HG03066 (cell line): Measurements from ENCODE around the gene TAL1.
"Not testable (repeated sequence)": the region's sequence is repeated elsewhere in the genome, so short reads cannot be mapped to it uniquely, and the experiment has no call there.

Experiments
- ATAC-seq: cut with Tn5 transposase; IDR thresholded peaks from one replicate; pipeline ENCODE4 v1.9.1; 2021; ENCODE audit warnings: low read depth; ENCODE audit not compliant: unreplicated experiment

Gene TAL1

DNA sequence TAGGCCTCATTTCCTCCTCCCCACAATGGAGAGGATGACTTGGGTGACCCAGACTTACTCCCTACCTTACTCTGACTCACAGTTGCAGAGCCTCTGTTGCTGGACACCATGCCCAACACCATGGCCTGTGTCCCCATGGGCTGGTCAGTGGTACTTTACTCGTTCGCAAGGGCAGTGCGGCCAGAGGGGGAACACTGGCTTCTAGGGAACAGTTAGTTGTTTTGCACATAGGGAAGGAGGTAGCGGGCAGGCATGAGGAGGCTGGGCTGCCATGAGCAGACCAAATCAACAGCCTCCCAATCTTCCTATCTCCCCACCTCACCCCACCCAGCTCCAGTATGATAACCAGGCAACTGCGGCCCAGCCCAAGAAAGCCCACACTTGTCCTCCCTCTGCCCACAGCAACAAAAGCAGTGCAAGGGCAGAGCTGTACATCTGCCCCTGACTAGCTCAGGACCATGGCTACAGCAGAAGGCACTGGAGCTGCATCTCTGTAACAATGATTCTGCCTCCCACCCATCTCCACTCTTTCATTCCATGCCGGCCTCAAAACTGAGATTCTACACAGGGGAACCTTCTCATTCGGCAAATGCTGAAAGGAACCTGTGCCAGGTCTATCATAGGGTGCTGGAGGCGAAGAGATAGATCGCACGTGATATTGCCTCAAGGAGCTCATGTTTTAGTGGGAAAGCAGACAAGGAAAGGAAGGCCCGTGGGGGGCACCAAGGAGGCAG lies 18.6 kb downstream of the TAL1 start:
- ATAC-seq: no peak

DNA sequence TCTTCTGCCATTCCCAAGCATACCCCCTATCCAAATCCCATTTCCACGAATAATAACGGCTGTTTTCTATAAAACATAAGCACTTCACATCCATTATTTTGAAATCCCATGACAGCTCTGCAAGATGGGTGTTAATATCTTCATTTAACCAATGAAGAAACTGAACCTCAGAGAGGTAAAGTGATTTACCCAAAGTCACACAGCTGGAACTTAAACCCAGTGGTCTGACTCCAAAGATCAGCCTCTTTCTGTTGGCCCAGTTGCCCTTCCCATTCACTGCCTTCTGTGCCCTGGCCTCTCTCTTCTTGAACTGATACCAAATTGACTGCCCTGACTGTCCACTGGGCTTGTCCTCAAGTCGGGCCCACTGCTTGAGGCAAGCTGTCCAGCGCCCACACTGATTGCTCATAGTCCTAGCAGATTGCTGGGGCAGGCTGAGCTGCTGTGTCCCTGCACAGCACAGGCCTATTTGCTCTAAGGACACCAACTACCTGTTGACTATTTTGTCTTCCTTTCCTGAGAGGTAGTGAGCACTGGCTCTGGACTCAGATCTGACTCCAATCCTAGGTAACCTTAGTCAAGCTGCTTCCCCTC lies 19.3 kb downstream of the TAL1 start:
- no peak for ATAC-seq

GRCh38 chr1:47211796-47212269 lies 20.2 kb downstream of the TAL1 start:
- no peak for ATAC-seq

GRCh38 chr1:47210666-47211065 lies 21.4 kb downstream of the TAL1 start:
- no peak for ATAC-seq

DNA sequence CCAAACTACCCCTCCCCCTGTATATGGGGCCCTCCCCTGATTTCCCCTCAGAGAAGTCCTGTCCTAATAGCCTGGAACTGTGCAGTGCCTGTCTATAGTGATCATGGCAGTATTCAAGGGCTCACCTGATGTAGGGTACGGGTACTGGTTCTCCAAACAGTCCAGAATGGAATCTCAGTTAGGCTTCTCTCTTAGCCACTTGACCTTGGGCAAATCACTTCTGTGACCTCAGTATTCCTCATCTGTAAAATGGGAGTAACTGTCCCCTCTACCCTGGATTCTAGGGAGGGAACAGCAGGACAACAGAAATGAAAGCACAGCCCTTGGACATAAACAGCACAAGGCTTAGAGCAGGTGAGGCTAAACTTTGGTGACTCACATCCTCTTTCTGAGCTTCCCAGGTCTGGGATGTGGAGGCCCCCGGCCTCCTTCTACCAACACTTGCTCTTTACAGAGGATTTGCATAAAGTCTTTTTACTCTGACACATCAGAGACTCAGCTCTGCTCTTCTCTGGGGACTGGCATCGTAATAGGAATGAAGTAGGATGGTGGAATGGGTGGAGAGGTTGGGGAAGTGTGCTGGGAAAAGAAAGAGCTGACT lies 22.2 kb downstream of the TAL1 start:
- no peak for ATAC-seq

DNA sequence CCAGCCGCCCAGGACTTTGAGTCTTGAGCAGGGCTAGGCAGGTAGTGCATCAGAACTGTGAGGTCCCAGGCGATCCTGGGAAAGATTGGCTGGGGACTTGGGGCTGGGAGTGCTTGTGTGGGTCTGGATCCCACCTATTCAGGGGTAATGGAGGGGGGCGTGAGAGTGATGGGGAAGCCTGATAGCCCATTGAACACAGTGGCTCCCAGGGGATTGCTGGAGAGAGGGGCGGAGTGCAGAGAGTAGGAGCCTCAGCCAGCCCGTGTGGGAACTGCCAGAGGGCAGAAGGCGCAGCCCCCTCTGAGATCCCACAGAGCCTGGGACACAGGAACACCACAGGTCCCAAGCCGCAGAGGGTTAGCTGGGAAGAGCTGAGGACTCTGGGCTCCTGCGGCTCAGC lies 22.9 kb downstream of the TAL1 start:
- no peak for ATAC-seq

DNA sequence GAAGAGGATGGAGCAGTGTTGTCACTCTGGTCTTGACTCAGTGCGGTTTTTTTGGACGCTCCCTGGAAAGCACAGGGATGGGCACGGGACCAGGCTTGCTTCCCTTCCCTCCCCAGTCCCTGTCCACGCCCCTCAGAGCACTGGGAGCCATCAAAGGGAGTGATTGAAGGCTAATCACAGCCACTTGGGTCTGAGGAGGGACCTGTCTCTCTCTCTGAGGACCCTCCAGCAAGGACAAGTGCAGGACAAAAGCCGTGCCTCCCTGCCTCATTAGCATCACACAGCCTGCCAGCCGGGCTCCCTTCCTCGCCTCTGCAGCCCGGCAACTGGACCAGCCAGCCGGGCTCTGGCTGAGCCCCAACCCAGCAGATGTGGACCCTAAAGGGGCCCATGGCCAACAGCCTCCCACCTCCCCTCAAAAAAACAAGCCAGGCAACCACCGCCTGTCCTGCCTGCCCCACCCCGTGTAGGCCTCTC lies 23.6 kb downstream of the TAL1 start:
- ATAC-seq: no peak

DNA sequence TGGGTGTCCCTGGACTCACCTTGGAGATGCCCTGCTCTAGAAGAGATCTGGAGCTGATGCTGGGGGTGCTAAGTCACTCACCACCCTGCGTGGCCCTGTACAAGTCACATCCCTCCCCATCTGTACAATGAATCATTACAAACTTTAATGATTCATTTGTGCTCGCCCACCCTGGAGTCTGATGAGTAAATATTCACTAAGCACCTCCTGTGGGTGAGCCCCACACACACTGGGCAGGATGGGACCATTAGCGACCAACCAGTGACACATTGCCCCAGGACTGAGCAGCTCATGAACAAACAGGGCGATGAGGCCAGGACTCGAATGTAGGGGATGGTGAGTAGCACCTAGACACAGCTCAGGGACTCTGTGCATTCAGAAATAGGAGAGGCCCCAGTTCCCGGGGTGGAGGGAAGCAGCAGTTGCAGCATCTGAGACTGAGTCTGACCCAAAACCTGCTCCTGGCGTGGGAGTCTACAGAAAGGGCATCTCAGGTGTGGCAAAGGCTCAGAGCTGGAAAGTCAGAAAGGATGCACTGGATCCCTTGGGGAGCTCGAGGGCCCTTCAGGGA lies 24.1 kb downstream of the TAL1 start:
- no peak for ATAC-seq

DNA sequence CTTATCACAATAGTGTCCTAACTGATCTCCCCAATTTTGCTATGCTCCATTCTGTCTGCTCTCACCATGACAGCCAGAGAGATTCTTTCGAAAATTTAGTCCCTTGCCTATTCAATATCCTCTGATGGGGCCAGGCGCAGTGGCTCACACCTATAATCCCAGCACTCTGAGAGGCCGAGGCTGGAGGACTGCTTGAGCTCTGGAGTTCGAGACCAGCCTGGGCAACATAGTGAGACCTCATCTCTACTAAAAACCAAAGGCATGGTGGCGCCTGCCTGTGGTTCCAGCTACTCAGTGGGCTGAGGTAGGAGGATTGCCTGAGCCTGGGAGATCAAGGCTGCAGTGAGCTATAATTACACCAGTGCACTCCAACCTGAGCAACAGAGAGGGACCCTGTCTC lies 26.1 kb downstream of the TAL1 start:
- no peak for ATAC-seq

DNA sequence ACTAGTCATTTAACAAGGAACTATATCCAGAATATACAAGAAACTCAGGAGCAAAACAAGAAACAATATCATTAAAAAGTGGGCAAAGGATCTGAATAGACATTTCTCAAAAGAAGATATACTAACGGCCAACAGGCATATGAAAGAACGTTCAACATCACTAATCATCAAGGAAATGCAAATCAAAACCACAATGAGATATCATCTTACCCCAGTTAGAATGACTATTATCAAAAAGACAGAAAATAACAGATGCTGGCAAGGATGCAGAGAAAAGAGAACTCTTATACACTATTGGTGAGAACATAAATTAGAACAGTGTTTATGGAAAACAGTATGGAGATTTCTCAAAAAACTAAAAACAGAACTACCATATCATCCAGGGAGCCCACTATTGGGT lies 28.5 kb downstream of the TAL1 start:
- ATAC-seq: not testable (repeated sequence)

- ATAC-seq: no peak
Measured at GRCh38 chr1:47201179-47201578, 30.8 kb downstream of the TAL1 start.

DNA sequence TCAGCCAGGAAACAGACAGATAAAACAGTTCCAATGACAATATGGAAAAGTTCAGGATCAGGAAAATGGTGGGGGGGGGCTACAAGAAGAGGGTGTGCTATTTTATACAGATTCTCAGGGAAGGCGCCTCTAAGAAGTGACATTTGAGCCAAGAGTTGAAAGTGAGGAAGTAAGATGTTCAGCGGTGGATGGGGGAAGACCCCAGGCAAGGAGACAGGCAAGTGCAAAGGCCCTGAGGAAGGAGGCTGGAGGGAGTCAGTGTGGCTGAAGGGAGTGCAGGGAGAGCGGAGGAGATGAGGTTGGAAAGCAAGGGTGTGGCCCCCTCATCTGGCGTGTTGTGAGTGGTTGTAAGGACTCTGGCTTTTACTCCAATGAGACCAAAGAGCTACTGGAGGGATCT lies 33.8 kb downstream of the TAL1 start:
- ATAC-seq: no peak

DNA sequence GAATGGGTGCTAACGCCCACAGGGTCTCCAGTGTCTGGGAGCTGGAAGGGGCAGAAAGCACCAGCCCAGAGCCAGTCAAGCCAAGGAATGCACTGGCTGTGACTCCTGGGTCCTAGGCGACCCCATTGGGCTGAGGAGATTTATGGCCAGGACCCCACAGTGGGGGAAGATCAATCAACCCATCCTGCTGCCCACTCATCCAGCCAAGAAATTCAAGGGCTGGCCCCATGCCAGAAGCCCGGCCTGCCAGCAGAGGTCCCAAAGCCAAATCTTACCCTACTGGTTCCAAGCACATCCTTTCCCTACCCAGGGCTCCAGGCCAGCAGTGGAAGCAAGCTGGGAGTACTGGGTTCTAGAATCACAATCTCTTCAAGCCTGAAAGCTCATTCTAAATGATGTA lies 35.4 kb downstream of the TAL1 start:
- no peak for ATAC-seq

DNA sequence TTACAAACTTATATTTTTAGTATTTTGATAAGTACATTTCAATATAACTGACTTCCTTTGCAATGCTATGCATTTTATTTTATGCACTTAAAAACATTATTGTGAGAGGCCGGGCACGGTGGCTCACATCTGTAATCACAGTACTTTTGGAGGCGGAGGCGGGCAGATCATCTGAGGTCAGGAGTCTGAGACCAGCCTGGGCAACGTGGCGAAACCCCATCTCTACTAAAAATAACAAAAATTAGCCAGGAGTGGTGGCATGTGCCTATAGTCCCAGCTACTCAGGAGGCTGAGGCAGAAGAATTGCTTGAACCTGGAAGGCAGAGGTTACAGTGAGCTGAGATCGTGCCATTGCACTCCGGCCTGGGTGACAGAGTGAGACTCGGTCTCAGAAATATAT lies 36.0 kb downstream of the TAL1 start:
- ATAC-seq: not testable (repeated sequence)

DNA sequence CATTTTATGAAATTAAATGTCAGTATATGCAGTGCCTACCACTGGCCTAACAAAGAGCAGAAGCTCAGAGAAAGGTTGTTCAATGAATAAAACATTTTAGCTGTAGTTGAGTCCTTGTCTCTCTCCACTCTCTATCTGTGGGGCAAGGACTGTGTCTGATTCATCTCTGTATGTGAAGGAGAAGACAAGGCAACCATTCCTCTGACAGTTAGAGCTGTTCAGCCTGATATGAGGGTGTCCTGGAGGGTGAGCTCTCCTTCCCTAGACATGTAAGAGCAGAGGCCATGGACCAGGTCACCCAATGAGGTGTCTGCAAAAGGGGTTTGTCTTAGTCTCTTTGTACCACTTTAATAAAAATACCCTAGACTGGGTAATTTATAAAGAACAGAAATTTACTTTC lies 37.7 kb downstream of the TAL1 start:
- ATAC-seq: no peak

DNA sequence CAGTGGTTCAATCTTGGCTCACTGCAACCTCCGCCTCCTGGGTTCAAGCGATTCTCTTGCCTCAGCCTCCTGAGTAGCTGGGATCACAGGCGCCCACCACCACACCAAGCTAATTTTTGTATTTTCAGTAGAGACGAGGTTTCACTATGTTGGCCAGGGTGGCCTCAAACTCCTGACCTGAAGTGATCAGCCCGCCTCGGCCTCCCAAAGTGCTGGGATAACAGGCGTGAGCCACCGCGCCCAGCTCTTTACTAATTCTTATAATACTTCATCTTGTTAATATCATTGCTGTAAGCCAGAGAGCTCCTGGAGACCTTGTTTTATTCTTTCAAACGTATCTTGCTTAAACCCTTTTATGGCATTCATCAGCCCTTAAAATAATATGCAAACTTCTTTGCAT lies 38.5 kb downstream of the TAL1 start:
- ATAC-seq: not testable (repeated sequence)

- ATAC-seq: no peak
Measured at GRCh38 chr1:47192458-47193384, 39.3 kb downstream of the TAL1 start.

DNA sequence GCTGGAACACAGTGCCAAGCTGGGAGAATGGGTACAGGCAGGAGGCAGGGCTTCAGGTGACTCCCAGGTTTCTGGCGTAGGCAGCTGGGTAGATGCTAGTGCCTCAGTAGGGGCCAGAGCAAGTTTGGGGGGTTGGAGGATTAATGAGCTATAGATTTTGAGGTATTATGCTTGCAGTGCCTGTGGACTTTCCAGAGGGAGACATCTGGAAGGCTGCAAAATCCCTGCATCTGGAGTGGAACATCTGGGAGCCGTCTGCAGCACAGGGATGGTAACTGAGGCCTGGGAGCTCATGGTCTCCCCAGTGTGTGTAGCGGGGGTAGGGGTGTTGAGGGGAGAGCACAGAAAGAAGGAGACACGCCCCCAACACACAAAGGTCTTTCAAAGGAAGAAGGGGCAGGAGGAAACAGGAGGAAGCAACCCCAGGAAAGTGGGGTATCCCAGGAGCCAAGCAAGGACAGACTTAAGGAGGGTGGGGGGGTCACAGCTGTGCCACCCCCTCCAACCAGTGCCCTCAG lies 40.0 kb downstream of the TAL1 start:
- no peak for ATAC-seq

DNA sequence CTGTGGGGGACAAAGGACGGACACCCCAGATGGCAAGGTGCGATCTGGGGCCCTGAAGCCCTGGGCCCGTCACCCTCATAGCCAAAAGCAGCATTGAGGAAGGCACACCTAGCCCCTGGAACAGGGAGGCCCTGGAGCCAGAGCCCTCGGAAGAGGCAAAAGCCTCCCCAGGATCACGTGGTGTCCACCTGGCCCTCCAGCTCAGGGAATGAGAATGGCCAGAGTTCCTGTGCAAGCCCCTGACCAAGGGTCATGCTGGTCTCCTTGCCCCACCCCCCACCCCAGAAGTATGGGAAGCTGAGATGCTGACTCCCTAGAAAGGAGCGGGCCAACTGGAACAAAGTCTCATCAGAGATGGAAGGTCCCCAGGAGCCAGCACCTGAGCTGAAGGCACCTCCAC lies 41.2 kb downstream of the TAL1 start:
- ATAC-seq: no peak

DNA sequence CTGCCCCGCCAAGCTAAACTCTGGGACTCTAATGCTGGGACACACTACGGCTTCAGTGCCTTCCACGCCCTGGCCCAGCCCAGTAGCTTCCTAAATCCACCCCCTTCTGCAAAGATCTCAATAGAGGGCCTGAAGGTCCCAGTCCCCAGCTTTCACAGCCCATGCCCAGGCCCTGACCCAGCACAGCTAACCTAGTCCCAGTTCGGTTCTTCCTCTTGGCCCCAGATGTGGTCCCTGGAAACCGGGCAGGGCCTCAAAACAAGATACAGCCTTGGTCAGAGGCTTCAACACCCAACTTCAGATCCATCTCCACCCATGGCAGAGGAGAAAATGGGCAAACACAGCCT lies 41.5 kb downstream of the TAL1 start:
- ATAC-seq: no peak
